Keratinocyte (primary cell): ENCODE measurements around the gene SREBF1.

Experiments
- CTCF ChIP-seq, 3 experiments: IDR thresholded peaks in 1 of 3; conservative IDR thresholded peaks in 1 of 3; optimal IDR thresholded peaks in 1 of 3; 2 replicates in 2 of 3; 3 replicates in 1 of 3; pipeline versions ENCODE3 to v1.5.1; 2011; ENCODE audit warnings: low read length in 3 of 3, mild to moderate bottlenecking in 3 of 3, moderate library complexity in 2 of 3, control low read depth in 1 of 3, inconsistent platforms in 1 of 3; ENCODE audit not compliant: insufficient read depth in 2 of 3; ENCODE audit errors: extremely low read depth in 1 of 3
- EZH2 ChIP-seq: IDR thresholded peaks from one replicate; pipeline ENCODE4 v1.6.1; 2012; ENCODE audit warnings: inconsistent platforms, mild to moderate bottlenecking, low read length, moderate library complexity

- TF ChIP-seq CTCF (optimal IDR thresholded peaks at IDR 0.05 in 1 of 3, IDR thresholded peaks at IDR 0.05 in 1 of 3, conservative IDR thresholded peaks at IDR 0.05 in 1 of 3; ENCODE audit: extremely low read depth in 1 of 3, insufficient read depth in 2 of 3, low read length in 3 of 3) (no peak), EZH2 (no peak)
Measured at GRCh38 chr17:17785407-17785806, 51.4 kb downstream of the SREBF1 start.
